Measurements from ENCODE around the gene KLC1. TPM values are rescaled to one million over a fixed set of nuclear protein-coding genes. Genes with fewer than 3 reads are reported as not detected.

The KLC1 gene
- total RNA-seq, 1 experiment from 2014 or later, result 121 TPM

- TF ChIP-seq YY1 (IDR thresholded peaks at IDR 0.05; ENCODE audit: extremely low read depth, insufficient replicate concordance, low read depth, low read length) (no peak), EGR1 (IDR thresholded peaks at IDR 0.05; ENCODE audit: low read depth) (no peak), SRF (IDR thresholded peaks at IDR 0.05; ENCODE audit: low read depth) (no peak), POLR2AphosphoS5 (IDR thresholded peaks at IDR 0.05; ENCODE audit: low read depth, low read length) (no peak), CBX3 (IDR thresholded peaks at IDR 0.05; ENCODE audit: low read depth) (no peak), RAD21 (IDR thresholded peaks at IDR 0.05; ENCODE audit: low read depth) (no peak), EZH2phosphoT487 (IDR thresholded peaks at IDR 0.05; ENCODE audit: borderline replicate concordance) (no peak), REST (IDR thresholded peaks at IDR 0.05; ENCODE audit: low read depth) (no peak), FOSL1 (IDR thresholded peaks at IDR 0.05; ENCODE audit: low read depth) (no peak), EZH2 (IDR thresholded peaks at IDR 0.05) (no peak), ZBTB33 (IDR thresholded peaks at IDR 0.05; ENCODE audit: extremely low read depth, insufficient replicate concordance, low read length) (no peak), SIN3A (IDR thresholded peaks at IDR 0.05; ENCODE audit: low read depth) (no peak), ZNF274 (IDR thresholded peaks at IDR 0.05; ENCODE audit: low read depth, low read length) (no peak)
- no peaks in the 10 kb centered on the region for H3K9me3 ChIP-seq (ENCODE audit: control insufficient read depth in 1 of 2, insufficient read depth in 1 of 2, low read depth in 1 of 2, low read length in 2 of 2)
- H3K9me2 ChIP-seq (ENCODE audit: insufficient read depth), result no peaks in the 10 kb centered on the region
- DNase-seq (ENCODE audit: low read depth, low spot score), result no peak
- no peaks in the 10 kb centered on the region for H4K20me1 ChIP-seq (ENCODE audit: insufficient read depth)
- H3K4me2 ChIP-seq (ENCODE audit: low read length), result no peak overlapping the region
- peaks cover 9 to 17% of the 10 kb centered on the region in 2 experiments for H3K4me1 ChIP-seq (ENCODE audit: control insufficient read depth in 1 of 2, insufficient read depth in 2 of 2, low read length in 2 of 2)
- H3K27me3 ChIP-seq (ENCODE audit: insufficient read depth, low read length), result no peaks in the 10 kb centered on the region
- ATAC-seq, result no peak
- H3K27ac ChIP-seq (ENCODE audit: low read depth, low read length), result no peak overlapping the region
- ChIA-PET POLR2A (no interaction called here), CTCF (no interaction called here), RAD21 (ENCODE audit: low non-redundant PET in 1 of 2, low total read pairs in 2 of 2, uncharacterized antibody in 2 of 2, unreplicated experiment in 2 of 2) (no interaction called here)
- H3K36me3 ChIP-seq (ENCODE audit: control insufficient read depth in 1 of 2, insufficient read depth in 2 of 2, low read length in 2 of 2), result peaks cover 0 to 9% of the 10 kb centered on the region in 2 experiments; a peak in 2 of 4 replicates
- no peak overlapping the region for H2AFZ ChIP-seq (ENCODE audit: low read depth, low read length, poor library complexity, severe bottlenecking)
- peaks cover 26% of the 10 kb centered on the region for H3K79me2 ChIP-seq (ENCODE audit: insufficient read depth, low read length)
- H3K9ac ChIP-seq (ENCODE audit: low read length), result no peak overlapping the region
- no peak overlapping the region for H3K4me3 ChIP-seq (replicated peaks in 1 of 2; ENCODE audit: low read depth in 1 of 2, low read length in 2 of 2)
- intact Hi-C loops (cut with micrococcal nuclease), result no loop called here
- no TSS peak for BruUV-seq (replicated peaks)
Observed at GRCh38 chr14:103726474-103726873, 97.5 kb downstream of the KLC1 start.

All from HCT116 (cell line).